H9 (cell line): ENCODE data around the gene AK9. TPM values are rescaled to one million over a fixed set of nuclear protein-coding genes. Genes with fewer than 3 reads are reported as not detected.

Experiments used
- DNase-seq: peaks from one replicate; pipeline ENCODE4 v3.0.0-alpha.2; 2017
- H2AFZ ChIP-seq: one replicate; pipeline ENCODE4 v1.6.1; 2013; ENCODE audit warnings: mild to moderate bottlenecking, low read length, control low read depth, moderate library complexity
- H2AK5ac ChIP-seq: 2 replicates; pipeline ENCODE4 v1.6.1; 2013; ENCODE audit warnings: low read length, control low read depth, mixed read lengths; ENCODE audit not compliant: insufficient read length
- H2BK120ac ChIP-seq: one replicate; pipeline ENCODE4 v1.6.1; 2013; ENCODE audit warnings: low read depth, mild to moderate bottlenecking, low read length, control low read depth, inconsistent platforms; ENCODE audit not compliant: poor library complexity, severe bottlenecking
- H2BK12ac ChIP-seq: 2 replicates; pipeline ENCODE4 v1.6.1; 2013; ENCODE audit warnings: low read length, control low read depth, mixed read lengths, low read depth; ENCODE audit not compliant: insufficient read length
- H2BK15ac ChIP-seq: 2 replicates; pipeline ENCODE4 v1.6.1; 2013; ENCODE audit warnings: low read depth, low read length, control low read depth
- H2BK20ac ChIP-seq: one replicate; pipeline ENCODE4 v1.6.1; 2013; ENCODE audit warnings: low read depth, mild to moderate bottlenecking, low read length, control low read depth, inconsistent platforms; ENCODE audit not compliant: poor library complexity, severe bottlenecking
- H2BK5ac ChIP-seq: 2 replicates; pipeline ENCODE4 v1.6.1; 2013; ENCODE audit warnings: low read length, control low read depth, mixed read lengths; ENCODE audit not compliant: insufficient read length
- H3K14ac ChIP-seq: 2 replicates; pipeline ENCODE4 v1.6.1; 2013; ENCODE audit warnings: low read length, control low read depth; ENCODE audit not compliant: insufficient read depth
- H3K18ac ChIP-seq: 2 replicates; pipeline ENCODE4 v1.6.1; 2013; ENCODE audit warnings: low read depth, mild to moderate bottlenecking, mixed read lengths, low read length, control low read depth; ENCODE audit not compliant: insufficient read length
- H3K23ac ChIP-seq: 2 replicates; pipeline ENCODE4 v1.6.1; 2013; ENCODE audit warnings: low read length, control low read depth, mixed read lengths, low read depth; ENCODE audit not compliant: insufficient read length
- H3K23me2 ChIP-seq: 2 replicates; pipeline ENCODE4 v1.6.1; 2013; ENCODE audit warnings: low read depth, mild to moderate bottlenecking, mixed read lengths, low read length, control low read depth; ENCODE audit not compliant: insufficient read length, poor library complexity, severe bottlenecking
- H3K27ac ChIP-seq: 2 replicates; pipeline ENCODE4 v1.5.1; 2013; ENCODE audit warnings: low read length, control low read depth, mixed read lengths, low read depth; ENCODE audit not compliant: insufficient read length
- H3K27me3 ChIP-seq: 2 replicates; pipeline ENCODE4 v1.6.1; 2013; ENCODE audit warnings: low read length, control low read depth, inconsistent platforms; ENCODE audit not compliant: insufficient read depth
- H3K4ac ChIP-seq: 2 replicates; pipeline ENCODE4 v1.6.1; 2013; ENCODE audit warnings: low read depth, mild to moderate bottlenecking, control low read depth, inconsistent platforms, low read length, moderate library complexity
- H3K4me1 ChIP-seq: 2 replicates; pipeline ENCODE4 v1.6.1; 2013; ENCODE audit warnings: low read length, control low read depth, inconsistent platforms; ENCODE audit not compliant: insufficient read depth
- H3K4me2 ChIP-seq: 2 replicates; pipeline ENCODE4 v1.6.1; 2013; ENCODE audit warnings: low read length, control low read depth, mixed read lengths; ENCODE audit not compliant: insufficient read length, insufficient read depth
- H3K56ac ChIP-seq: 2 replicates; pipeline ENCODE4 v1.6.1; 2013; ENCODE audit warnings: low read depth, mild to moderate bottlenecking, mixed read lengths, low read length, control low read depth; ENCODE audit not compliant: insufficient read length
- H3K79me1 ChIP-seq: 2 replicates; pipeline ENCODE4 v1.6.1; 2013; ENCODE audit warnings: low read depth, mild to moderate bottlenecking, moderate library complexity, low read length, control low read depth, inconsistent platforms; ENCODE audit not compliant: insufficient read depth, poor library complexity, severe bottlenecking
- H3K79me2 ChIP-seq: 2 replicates; pipeline ENCODE4 v1.6.1; 2013; ENCODE audit warnings: low read length, control low read depth, inconsistent platforms; ENCODE audit not compliant: insufficient read depth
- H3K9ac ChIP-seq: 2 replicates; pipeline ENCODE4 v1.6.1; 2013; ENCODE audit warnings: low read length, control low read depth, mixed read lengths; ENCODE audit not compliant: insufficient read length; ENCODE audit errors: extremely low read depth
- H3K9me3 ChIP-seq: one replicate; pipeline ENCODE4 v1.6.1; 2013; ENCODE audit warnings: low read depth, low read length, inconsistent platforms; ENCODE audit not compliant: control insufficient read depth
- H3T11ph ChIP-seq: one replicate; pipeline ENCODE4 v1.6.1; 2013; ENCODE audit warnings: mild to moderate bottlenecking, low read length, control low read depth, inconsistent platforms
- H4K20me1 ChIP-seq: one replicate; pipeline ENCODE4 v1.6.1; 2013; ENCODE audit not compliant: control insufficient read depth, insufficient read length, insufficient read depth
- H4K5ac ChIP-seq: 2 replicates; pipeline ENCODE4 v1.6.1; 2013; ENCODE audit warnings: low read depth, mild to moderate bottlenecking, mixed read lengths, low read length, control low read depth; ENCODE audit not compliant: insufficient read length
- H4K8ac ChIP-seq: replicated peaks from 2 replicates; pipeline ENCODE4 v1.6.1; 2013; ENCODE audit warnings: low read length, control low read depth, mixed read lengths, low read depth; ENCODE audit not compliant: insufficient read length
- H4K91ac ChIP-seq: 2 replicates; pipeline ENCODE4 v1.6.1; 2013; ENCODE audit warnings: low read depth, mild to moderate bottlenecking, moderate library complexity, mixed read lengths, low read length, control low read depth; ENCODE audit not compliant: insufficient read length
- H3K27ac Mint-ChIP-seq, 3 experiments: 2 replicates in 2 of 3; 3 replicates in 1 of 3; pipeline ENCODE4 v1.8.0; 2020 to 2021; ENCODE audit warnings: mixed read lengths in 3 of 3, mild to moderate bottlenecking in 1 of 3, moderate library complexity in 1 of 3
- H3K27me3 Mint-ChIP-seq: 2 replicates; pipeline ENCODE4 v1.8.0; 2021; ENCODE audit warnings: low read depth, mild to moderate bottlenecking, moderate library complexity, mixed read lengths
- H3K36me3 Mint-ChIP-seq, 3 experiments: 2 replicates in 2 of 3; 3 replicates in 1 of 3; pipeline ENCODE4 v1.8.0; 2020 to 2021; ENCODE audit warnings: low read depth in 3 of 3, mixed read lengths in 3 of 3; ENCODE audit not compliant: insufficient read depth in 1 of 3
- H3K4me1 Mint-ChIP-seq, 2 experiments: 2 replicates each; pipeline ENCODE4 v1.8.0; 2020; ENCODE audit warnings: mixed read lengths in 2 of 2
- H3K4me3 Mint-ChIP-seq, 2 experiments: 2 replicates in 1 of 2; 3 replicates in 1 of 2; pipeline ENCODE4 v1.8.0; 2020 to 2021; ENCODE audit warnings: mild to moderate bottlenecking in 2 of 2, mixed read lengths in 2 of 2, moderate library complexity in 1 of 2
- H3K9me3 Mint-ChIP-seq, 2 experiments: 2 replicates in 1 of 2; 3 replicates in 1 of 2; pipeline ENCODE4 v1.8.0; 2020; ENCODE audit warnings: mild to moderate bottlenecking in 2 of 2, mixed read lengths in 2 of 2, moderate library complexity in 1 of 2
- WGBS: extraction: QIAGEN DNeasy Blood & Tissue Kit; methylation state at CpG from one replicate; pipeline ENCODE4 v1.1.7; 2013; ENCODE audit warnings: missing lambda C conversion rate, low lambda C conversion rate, mixed read lengths; ENCODE audit not compliant: insufficient read length; ENCODE audit errors: extremely low coverage; 5-methylcytosine and 5-hydroxymethylcytosine counted together
- total RNA-seq: library from RNA; stranded (reverse); gene quantifications from 2 replicates; pipeline ENCODE4 v1.2.1, GENCODE V29; 2021
- TF ChIP-seq, protein P1 (sequence below): fragments of 200-600 bp; sonication (generic); conservative IDR thresholded peaks from 3 replicates; pipeline ENCODE4 v1.8.0; 2021; ENCODE audit warnings: antibody characterized with exemption, mild to moderate bottlenecking

AK9 gene
- total RNA-seq, 1 experiment from 2014 or later: 2.3 TPM

DNA sequence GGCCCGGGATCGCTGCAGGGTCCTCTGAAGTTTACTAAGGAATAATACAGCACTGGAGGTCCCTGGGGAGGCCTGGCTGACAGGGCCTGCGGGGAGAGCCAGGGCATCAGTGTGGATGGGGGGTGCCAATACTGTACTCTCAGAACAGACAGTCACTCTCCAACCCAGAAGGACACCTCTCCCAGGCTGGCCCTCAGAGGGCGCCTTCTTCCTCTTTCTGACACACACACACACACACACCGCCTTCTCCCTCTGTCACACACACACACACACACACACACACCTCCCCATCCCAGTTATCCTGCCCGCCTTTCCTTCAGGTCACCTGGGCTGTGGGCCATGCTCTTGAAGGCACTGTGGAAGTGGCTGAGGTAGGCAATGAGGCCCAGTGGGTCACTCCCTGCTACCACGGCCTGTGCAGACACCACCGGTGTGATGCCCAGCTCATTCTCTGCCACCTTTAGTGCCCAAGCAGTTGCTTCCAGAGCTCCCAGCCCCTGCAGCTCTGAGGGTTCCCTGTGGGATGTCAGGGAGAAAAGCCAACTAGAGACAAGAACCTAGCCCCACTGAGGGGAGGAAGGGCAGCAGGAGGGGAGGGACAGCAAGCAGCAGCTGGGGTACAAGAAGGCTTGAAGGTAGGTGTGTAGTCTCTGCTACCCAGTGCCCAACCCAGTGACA lies 243.0 kb downstream of the AK9 start:
- no peaks in the 10 kb centered on the region for H4K20me1 ChIP-seq
- no peak overlapping the region for H4K5ac ChIP-seq
- H3K27me3 Mint-ChIP-seq: no peaks in the 10 kb centered on the region
- no peaks in the 10 kb centered on the region for H3K79me2 ChIP-seq
- H4K8ac ChIP-seq: no peak overlapping the region
- TF ChIP-seq, protein P1, sequence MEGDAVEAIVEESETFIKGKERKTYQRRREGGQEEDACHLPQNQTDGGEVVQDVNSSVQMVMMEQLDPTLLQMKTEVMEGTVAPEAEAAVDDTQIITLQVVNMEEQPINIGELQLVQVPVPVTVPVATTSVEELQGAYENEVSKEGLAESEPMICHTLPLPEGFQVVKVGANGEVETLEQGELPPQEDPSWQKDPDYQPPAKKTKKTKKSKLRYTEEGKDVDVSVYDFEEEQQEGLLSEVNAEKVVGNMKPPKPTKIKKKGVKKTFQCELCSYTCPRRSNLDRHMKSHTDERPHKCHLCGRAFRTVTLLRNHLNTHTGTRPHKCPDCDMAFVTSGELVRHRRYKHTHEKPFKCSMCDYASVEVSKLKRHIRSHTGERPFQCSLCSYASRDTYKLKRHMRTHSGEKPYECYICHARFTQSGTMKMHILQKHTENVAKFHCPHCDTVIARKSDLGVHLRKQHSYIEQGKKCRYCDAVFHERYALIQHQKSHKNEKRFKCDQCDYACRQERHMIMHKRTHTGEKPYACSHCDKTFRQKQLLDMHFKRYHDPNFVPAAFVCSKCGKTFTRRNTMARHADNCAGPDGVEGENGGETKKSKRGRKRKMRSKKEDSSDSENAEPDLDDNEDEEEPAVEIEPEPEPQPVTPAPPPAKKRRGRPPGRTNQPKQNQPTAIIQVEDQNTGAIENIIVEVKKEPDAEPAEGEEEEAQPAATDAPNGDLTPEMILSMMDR: no peak
- H3K56ac ChIP-seq: no peak overlapping the region
- H3K14ac ChIP-seq: no peak overlapping the region; the same call in 1 of the 2 replicates
- no peaks in the 10 kb centered on the region for H3K4me1 ChIP-seq
- no peak overlapping the region for H3K4ac ChIP-seq
- no CpG with 5 or more reads among the region's 8 CpGs for WGBS
- H3K4me1 Mint-ChIP-seq: no peaks in the 10 kb centered on the region
- H3K18ac ChIP-seq: no peak overlapping the region
- no peak overlapping the region for H3K4me3 Mint-ChIP-seq
- H2BK15ac ChIP-seq: no peak overlapping the region
- no peaks in the 10 kb centered on the region for H3K9me3 ChIP-seq
- no peak overlapping the region for H2AK5ac ChIP-seq
- no peaks in the 10 kb centered on the region for H3K27me3 ChIP-seq
- H3K9ac ChIP-seq: no peak overlapping the region
- no peak overlapping the region for H2BK12ac ChIP-seq
- H2BK20ac ChIP-seq: no peak overlapping the region
- no peaks in the 10 kb centered on the region for H3K23me2 ChIP-seq
- no peak overlapping the region for H3K23ac ChIP-seq
- H3T11ph ChIP-seq: no peak overlapping the region
- peaks cover 24 to 77% (median 57%) of the 10 kb centered on the region in 3 experiments for H3K36me3 Mint-ChIP-seq
- no peak overlapping the region for H2BK120ac ChIP-seq
- no peak overlapping the region for H2AFZ ChIP-seq
- no peak overlapping the region for H3K4me2 ChIP-seq
- no peak overlapping the region for H3K27ac ChIP-seq
- no peaks in the 10 kb centered on the region for H3K79me1 ChIP-seq
- H2BK5ac ChIP-seq: no peak overlapping the region
- peak overlapping the region in 2 of 3 experiments; percentile 25 to 85; a peak in 2 of 7 replicates for H3K27ac Mint-ChIP-seq
- no peaks in the 10 kb centered on the region; a peak in 1 of 5 replicates for H3K9me3 Mint-ChIP-seq
- no peak for DNase-seq
- no peak overlapping the region for H4K91ac ChIP-seq
